ENCODE measurements around the gene ARHGAP10. TPM values are rescaled to one million over a fixed set of nuclear protein-coding genes. Genes with fewer than 3 reads are reported as not detected.

ARHGAP10 gene
- total RNA-seq, 1 donor from 2014 or later, result 26.9 TPM

DNA sequence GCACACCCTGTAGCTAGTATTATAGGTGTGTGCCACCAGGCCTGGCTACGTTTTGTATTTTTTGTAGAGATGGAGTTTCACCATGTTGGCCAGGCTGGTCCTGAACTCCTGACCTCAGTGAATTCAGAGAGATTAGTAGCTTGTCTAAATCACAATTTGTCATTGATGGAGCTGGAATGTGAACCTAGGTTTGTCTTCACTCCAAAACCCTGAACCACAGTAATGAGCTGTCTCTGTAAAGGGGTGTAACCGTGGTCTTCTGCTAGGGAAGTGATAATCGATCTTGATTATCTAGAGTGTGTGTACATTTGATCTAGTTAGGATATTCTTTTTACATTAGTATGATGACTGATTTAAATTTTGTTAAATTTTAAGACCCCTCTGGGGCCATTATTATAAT, 8.3 kb downstream of the ARHGAP10 start:
- ATAC-seq, result no peak
- Histone ChIP-seq H3K9me3 (no peaks in the 10 kb centered on the region), H3K4me1 (peaks cover 5% of the 10 kb centered on the region), H3K36me3 (no peaks in the 10 kb centered on the region), H3K4me3 (no peak overlapping the region), H3K27ac (no peak overlapping the region), H3K27me3 (no peaks in the 10 kb centered on the region)
- TF ChIP-seq, protein P1, sequence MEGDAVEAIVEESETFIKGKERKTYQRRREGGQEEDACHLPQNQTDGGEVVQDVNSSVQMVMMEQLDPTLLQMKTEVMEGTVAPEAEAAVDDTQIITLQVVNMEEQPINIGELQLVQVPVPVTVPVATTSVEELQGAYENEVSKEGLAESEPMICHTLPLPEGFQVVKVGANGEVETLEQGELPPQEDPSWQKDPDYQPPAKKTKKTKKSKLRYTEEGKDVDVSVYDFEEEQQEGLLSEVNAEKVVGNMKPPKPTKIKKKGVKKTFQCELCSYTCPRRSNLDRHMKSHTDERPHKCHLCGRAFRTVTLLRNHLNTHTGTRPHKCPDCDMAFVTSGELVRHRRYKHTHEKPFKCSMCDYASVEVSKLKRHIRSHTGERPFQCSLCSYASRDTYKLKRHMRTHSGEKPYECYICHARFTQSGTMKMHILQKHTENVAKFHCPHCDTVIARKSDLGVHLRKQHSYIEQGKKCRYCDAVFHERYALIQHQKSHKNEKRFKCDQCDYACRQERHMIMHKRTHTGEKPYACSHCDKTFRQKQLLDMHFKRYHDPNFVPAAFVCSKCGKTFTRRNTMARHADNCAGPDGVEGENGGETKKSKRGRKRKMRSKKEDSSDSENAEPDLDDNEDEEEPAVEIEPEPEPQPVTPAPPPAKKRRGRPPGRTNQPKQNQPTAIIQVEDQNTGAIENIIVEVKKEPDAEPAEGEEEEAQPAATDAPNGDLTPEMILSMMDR (IDR thresholded peaks at IDR 0.05), result no peak
- DNase-seq, result no peak
- intact Hi-C loops (cut with DNase I), result no loop called here

DNA sequence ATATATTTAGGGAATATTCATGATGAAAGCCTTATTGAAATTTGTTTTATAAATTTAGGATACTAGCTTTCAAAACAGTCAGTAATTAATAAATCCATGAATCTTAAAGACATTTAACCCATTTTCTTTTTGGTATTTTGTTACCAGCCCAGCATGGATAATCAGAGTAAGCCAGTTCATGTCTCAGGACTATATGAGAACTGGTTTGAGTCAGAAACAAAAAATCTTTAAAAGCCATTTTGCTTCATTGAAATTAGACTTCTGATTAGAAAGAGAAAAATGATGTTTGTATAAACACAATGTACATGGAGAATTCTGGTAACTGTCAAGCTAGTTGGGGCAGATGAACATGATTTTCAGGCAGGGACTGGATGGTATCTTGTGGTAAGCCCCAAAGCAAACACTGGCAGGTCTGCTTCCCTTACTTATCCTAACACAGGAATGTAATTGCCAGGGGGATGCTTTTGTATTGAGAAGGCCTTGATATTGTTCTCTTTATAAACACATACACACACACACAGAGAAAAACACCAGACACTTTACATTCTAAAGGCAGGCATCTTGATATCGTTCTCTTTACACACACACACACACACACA, 9.4 kb downstream of the ARHGAP10 start:
- no peaks in the 10 kb centered on the region for H3K27me3 ChIP-seq
- no peaks in the 10 kb centered on the region for H3K9me3 ChIP-seq
- DNase-seq (no peak), ATAC-seq (no peak)
- H3K36me3 ChIP-seq, result no peaks in the 10 kb centered on the region
- no peak overlapping the region for H3K27ac ChIP-seq
- intact Hi-C loops (cut with DNase I), result no loop called here
- TF ChIP-seq, protein P1 (IDR thresholded peaks at IDR 0.05), result no peak
- no peak overlapping the region for H3K4me3 ChIP-seq
- H3K4me1 ChIP-seq, result no peaks in the 10 kb centered on the region

DNA sequence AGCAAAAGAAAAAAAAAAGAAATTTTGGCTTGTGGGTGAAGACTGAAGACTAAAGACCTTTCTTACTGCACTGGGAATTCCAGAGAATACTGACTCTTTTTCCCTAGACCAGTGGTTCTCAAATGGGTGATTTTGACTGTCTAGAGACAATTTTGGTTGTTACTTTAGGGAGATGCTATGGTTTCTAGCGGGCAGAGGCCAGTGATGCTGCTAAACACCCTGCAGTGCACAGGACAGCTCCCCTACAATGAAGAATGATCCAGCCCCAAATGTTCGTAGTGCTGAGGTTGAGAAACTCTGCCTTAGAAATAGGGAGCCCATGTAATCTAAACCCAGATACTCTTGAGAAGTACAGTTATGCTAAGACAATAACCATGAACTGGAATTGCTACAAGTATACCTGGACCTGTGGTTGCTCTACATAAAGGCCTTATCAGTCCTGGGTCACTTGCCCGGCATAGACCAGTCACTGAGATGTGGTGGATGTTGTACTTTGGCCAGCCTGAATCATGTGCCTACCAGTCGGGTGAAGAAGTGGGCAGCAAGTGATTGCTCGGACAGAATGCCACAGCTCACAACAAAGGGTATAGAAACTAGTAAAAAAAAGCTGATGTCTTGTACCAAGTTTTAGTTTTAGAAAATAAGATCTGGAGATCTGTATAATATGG, 16.0 kb downstream of the ARHGAP10 start:
- peak; percentile 21 for ATAC-seq
- intact Hi-C loops (cut with DNase I), result no loop called here
- Histone ChIP-seq H3K4me1 (no peaks in the 10 kb centered on the region), H3K4me3 (no peak overlapping the region), H3K27me3 (no peaks in the 10 kb centered on the region), H3K27ac (no peak overlapping the region), H3K36me3 (no peaks in the 10 kb centered on the region), H3K9me3 (no peaks in the 10 kb centered on the region)
- no peak for DNase-seq
- TF ChIP-seq, protein P1 (IDR thresholded peaks at IDR 0.05), result no peak

DNA sequence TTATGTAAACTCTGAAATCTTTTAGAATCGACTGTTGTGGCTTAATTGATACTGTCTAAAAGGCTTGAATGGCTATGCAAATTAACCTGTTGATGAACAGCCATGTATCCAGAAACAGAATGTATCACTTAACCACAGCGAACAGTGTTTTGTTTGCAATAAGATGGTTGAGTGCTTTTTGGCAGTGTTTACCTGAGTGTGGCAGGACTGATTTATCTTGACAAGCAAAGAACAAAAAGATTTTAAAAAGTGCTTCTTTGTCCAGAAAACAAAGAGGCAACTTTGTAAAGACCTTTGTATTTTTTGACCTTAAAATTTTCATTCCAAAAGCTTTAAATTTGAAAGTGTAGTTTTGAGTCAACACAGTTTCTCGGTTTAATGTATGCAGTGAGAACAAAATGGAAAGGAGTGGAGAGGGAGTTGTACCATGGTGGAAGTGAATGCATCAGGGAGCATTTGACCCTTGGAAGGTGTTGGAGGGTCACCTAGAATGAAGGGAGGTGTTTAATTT, 18.0 kb downstream of the ARHGAP10 start:
- H3K4me3 ChIP-seq, result no peak overlapping the region
- peaks cover 4% of the 10 kb centered on the region for H3K4me1 ChIP-seq
- TF ChIP-seq, protein P1 (IDR thresholded peaks at IDR 0.05), result no peak
- H3K27me3 ChIP-seq, result no peaks in the 10 kb centered on the region
- no peak overlapping the region for H3K27ac ChIP-seq
- no peaks in the 10 kb centered on the region for H3K36me3 ChIP-seq
- ATAC-seq, result no peak
- intact Hi-C loops (cut with DNase I), result no loop called here
- no peaks in the 10 kb centered on the region for H3K9me3 ChIP-seq
- DNase-seq, result no peak

DNA sequence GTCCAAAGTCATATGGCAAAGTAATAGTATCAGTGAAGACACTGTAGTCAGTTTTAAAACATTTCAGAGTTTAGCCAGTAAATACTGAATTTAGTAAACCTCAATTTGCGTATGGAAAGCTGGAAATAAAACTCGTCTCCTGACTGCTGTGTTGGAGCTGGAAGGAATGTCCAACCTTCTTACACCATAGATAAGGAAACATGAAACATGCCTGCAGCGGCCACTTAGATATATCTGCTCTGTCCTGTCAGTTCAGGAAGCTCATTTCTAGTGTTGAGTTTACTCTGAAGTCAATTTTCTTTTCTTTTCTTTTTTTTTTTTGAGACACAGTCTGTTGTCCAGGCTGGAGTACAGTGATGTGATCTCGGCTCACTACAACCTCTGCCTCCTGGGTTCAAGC, 21.2 kb downstream of the ARHGAP10 start:
- no peak for DNase-seq
- Histone ChIP-seq H3K4me1 (peaks cover 12% of the 10 kb centered on the region), H3K27me3 (no peaks in the 10 kb centered on the region), H3K9me3 (no peaks in the 10 kb centered on the region), H3K36me3 (no peaks in the 10 kb centered on the region), H3K27ac (no peak overlapping the region), H3K4me3 (no peak overlapping the region)
- intact Hi-C loops (cut with DNase I), result no loop called here
- TF ChIP-seq, protein P1 (IDR thresholded peaks at IDR 0.05), result no peak
- ATAC-seq, result no peak
